Activated CD4-positive, alpha-beta memory T cell treated with anti-CD3 and anti-CD28 coated beads for 36 hours (primary cell): ENCODE measurements around the gene CASKIN1. TPM values are rescaled to one million over a fixed set of nuclear protein-coding genes. Genes with fewer than 3 reads are reported as not detected.

Experiments used
- CTCF ChIA-PET: fragments of 350-600 bp; sonication (Branson Sonifier 250); formaldehyde crosslinking; loops from one replicate; lab custom pipeline; 2021; ENCODE audit warnings: antibody characterized with exemption, inconsistent platforms; lab: Charles Lee
- POLR2A ChIA-PET: fragments of 350-600 bp; sonication (Branson Sonifier 250); formaldehyde crosslinking; loops from one replicate; lab custom pipeline; 2021; ENCODE audit warnings: antibody characterized with exemption; lab: Charles Lee
- DNase-seq: peaks from one replicate; pipeline ENCODE4 v3.0.0-alpha.2; 2020
- H3K27ac Mint-ChIP-seq: one replicate; pipeline ENCODE4 v1.8.0; 2021; ENCODE audit warnings: mixed read lengths
- H3K27me3 Mint-ChIP-seq: one replicate; pipeline ENCODE4 v1.8.0; 2021; ENCODE audit warnings: mixed read lengths
- H3K36me3 Mint-ChIP-seq: one replicate; pipeline ENCODE4 v1.8.0; 2021; ENCODE audit warnings: mixed read lengths
- H3K4me1 Mint-ChIP-seq: one replicate; pipeline ENCODE4 v1.8.0; 2021; ENCODE audit warnings: low read depth, mixed read lengths
- H3K4me3 Mint-ChIP-seq: one replicate; pipeline ENCODE4 v1.8.0; 2021; ENCODE audit warnings: mild to moderate bottlenecking, mixed read lengths
- H3K9me3 Mint-ChIP-seq: one replicate; pipeline ENCODE4 v1.8.0; 2021; ENCODE audit warnings: mixed read lengths
- intact Hi-C: fragments of 100-400 bp; cut with micrococcal nuclease; formaldehyde crosslinking; loops from one replicate; pipeline ENCODE4 v1.15.1; 2023
- total RNA-seq, 2 experiments: library from RNA; stranded (reverse); gene quantifications; one replicate each; pipeline ENCODE4 v1.2.3, GENCODE V29; 2021

The CASKIN1 gene
- total RNA-seq, 2 experiments from 2014 or later: 0.36 to 0.83 TPM

GRCh38 chr16:2237493-2238149 is 41.2 kb upstream of the CASKIN1 start:
- Mint-ChIP-seq H3K36me3 (peaks cover 13% of the 10 kb centered on the region), H3K27ac (no peak overlapping the region), H3K4me1 (no peaks in the 10 kb centered on the region), H3K9me3 (no peaks in the 10 kb centered on the region), H3K4me3 (no peak overlapping the region), H3K27me3 (peaks cover 2% of the 10 kb centered on the region)
- DNase-seq: no peak
- intact Hi-C loops: no loop called here
- POLR2A ChIA-PET: no interaction called here
- CTCF ChIA-PET: no interaction called here

GRCh38 chr16:2237102-2237482 is 40.7 kb upstream of the CASKIN1 start:
- H3K27ac Mint-ChIP-seq: no peak overlapping the region
- H3K27me3 Mint-ChIP-seq: peaks cover 2% of the 10 kb centered on the region
- H3K9me3 Mint-ChIP-seq: no peaks in the 10 kb centered on the region
- POLR2A ChIA-PET: interaction anchor here (1.5 kb wide), 1 partner anchor 24 kb away, joined by 3 read pairs; no protein-coding TSS in a partner anchor
- CTCF ChIA-PET: no interaction called here
- no peaks in the 10 kb centered on the region for H3K4me1 Mint-ChIP-seq
- DNase-seq: no peak
- no peak overlapping the region for H3K4me3 Mint-ChIP-seq
- peaks cover 13% of the 10 kb centered on the region for H3K36me3 Mint-ChIP-seq
- intact Hi-C loops: no loop called here

GRCh38 chr16:2236337-2237101 is 40.1 kb upstream of the CASKIN1 start, which contains the start of gene DNASE1L2:
Gene DNASE1L2 (plus strand): TSS chr16:2236444. CDS start chr16:2236817, 373 bp downstream.
- CTCF ChIA-PET: no interaction called here
- no peak within 1 kb of the TSS for H3K4me3 Mint-ChIP-seq
- POLR2A ChIA-PET: interaction anchor here (1.5 kb wide), 1 partner anchor 24 kb away, joined by 3 read pairs; no protein-coding TSS in a partner anchor
- no peaks in the 10 kb centered on the region for H3K9me3 Mint-ChIP-seq
- intact Hi-C loops: no loop called here
- peaks cover 2% of the 10 kb centered on the region for H3K27me3 Mint-ChIP-seq
- DNase-seq: no peak
- H3K27ac Mint-ChIP-seq: no peak within 1 kb of the TSS
- H3K36me3 Mint-ChIP-seq: peaks cover 16% of the 10 kb centered on the region
- no peaks in the 10 kb centered on the region for H3K4me1 Mint-ChIP-seq

GRCh38 chr16:2235695-2236336 is 39.4 kb upstream of the CASKIN1 start:
- no peak for DNase-seq
- Mint-ChIP-seq H3K27ac (no peak overlapping the region), H3K36me3 (peaks cover 16% of the 10 kb centered on the region), H3K4me1 (no peaks in the 10 kb centered on the region), H3K27me3 (peaks cover 2% of the 10 kb centered on the region), H3K9me3 (no peaks in the 10 kb centered on the region), H3K4me3 (no peak overlapping the region)
- intact Hi-C loops: no loop called here
- POLR2A ChIA-PET: interaction anchor here (1.5 kb wide), 1 partner anchor 23 kb away, joined by 3 read pairs; no protein-coding TSS in a partner anchor
- CTCF ChIA-PET: no interaction called here

- H3K27ac Mint-ChIP-seq: no peak overlapping the region
- H3K36me3 Mint-ChIP-seq: peaks cover 16% of the 10 kb centered on the region
- H3K4me1 Mint-ChIP-seq: no peaks in the 10 kb centered on the region
- POLR2A ChIA-PET: no interaction called here
- CTCF ChIA-PET: no interaction called here
- DNase-seq: no peak
- intact Hi-C loops: no loop called here
- H3K27me3 Mint-ChIP-seq: peaks cover 2% of the 10 kb centered on the region
- no peaks in the 10 kb centered on the region for H3K9me3 Mint-ChIP-seq
- H3K4me3 Mint-ChIP-seq: no peak overlapping the region
Observed at GRCh38 chr16:2235234-2235651, 38.8 kb upstream of the CASKIN1 start.

- peaks cover 2% of the 10 kb centered on the region for H3K27me3 Mint-ChIP-seq
- H3K27ac Mint-ChIP-seq: no peak overlapping the region
- no peak overlapping the region for H3K4me3 Mint-ChIP-seq
- ChIA-PET CTCF (no interaction called here), POLR2A (no interaction called here)
- DNase-seq: no peak
- H3K9me3 Mint-ChIP-seq: no peaks in the 10 kb centered on the region
- H3K36me3 Mint-ChIP-seq: peaks cover 20% of the 10 kb centered on the region
- H3K4me1 Mint-ChIP-seq: no peaks in the 10 kb centered on the region
- intact Hi-C loops: no loop called here
Observed at GRCh38 chr16:2234813-2235170, 38.4 kb upstream of the CASKIN1 start.

- Mint-ChIP-seq H3K36me3 (peaks cover 25% of the 10 kb centered on the region), H3K27ac (no peak overlapping the region), H3K4me1 (no peaks in the 10 kb centered on the region), H3K9me3 (no peaks in the 10 kb centered on the region), H3K27me3 (peaks cover 2% of the 10 kb centered on the region), H3K4me3 (no peak overlapping the region)
- no peak for DNase-seq
- ChIA-PET POLR2A (no interaction called here), CTCF (no interaction called here)
- intact Hi-C loops: no loop called here
Observed at GRCh38 chr16:2233872-2234812, 37.7 kb upstream of the CASKIN1 start.

GRCh38 chr16:2233046-2233775 is 36.8 kb upstream of the CASKIN1 start:
- CTCF ChIA-PET: no interaction called here
- H3K36me3 Mint-ChIP-seq: peaks cover 25% of the 10 kb centered on the region
- no peaks in the 10 kb centered on the region for H3K9me3 Mint-ChIP-seq
- H3K4me3 Mint-ChIP-seq: no peak overlapping the region
- H3K4me1 Mint-ChIP-seq: no peaks in the 10 kb centered on the region
- POLR2A ChIA-PET: no interaction called here
- H3K27ac Mint-ChIP-seq: no peak overlapping the region
- intact Hi-C loops: no loop called here
- H3K27me3 Mint-ChIP-seq: peaks cover 2% of the 10 kb centered on the region
- no peak for DNase-seq

GRCh38 chr16:2232094-2232990 is 35.9 kb upstream of the CASKIN1 start:
- intact Hi-C loops: no loop called here
- H3K27me3 Mint-ChIP-seq: peaks cover 2% of the 10 kb centered on the region
- H3K9me3 Mint-ChIP-seq: no peaks in the 10 kb centered on the region
- no peak for DNase-seq
- CTCF ChIA-PET: no interaction called here
- peaks cover 25% of the 10 kb centered on the region for H3K36me3 Mint-ChIP-seq
- no peak overlapping the region for H3K4me3 Mint-ChIP-seq
- H3K27ac Mint-ChIP-seq: no peak overlapping the region
- no peaks in the 10 kb centered on the region for H3K4me1 Mint-ChIP-seq
- POLR2A ChIA-PET: no interaction called here

- Mint-ChIP-seq H3K36me3 (peaks cover 25% of the 10 kb centered on the region), H3K4me1 (peaks cover 2% of the 10 kb centered on the region), H3K27me3 (peaks cover 2% of the 10 kb centered on the region), H3K4me3 (no peak overlapping the region), H3K27ac (no peak overlapping the region), H3K9me3 (no peaks in the 10 kb centered on the region)
- DNase-seq: no peak
- ChIA-PET POLR2A (no interaction called here), CTCF (no interaction called here)
- intact Hi-C loops: no loop called here
Observed at GRCh38 chr16:2231016-2231931, 34.9 kb upstream of the CASKIN1 start.
